GM18498 (cell line): ENCODE measurements around the gene SKAP1.

Experiments used
- ATAC-seq: cut with Tn5 transposase; IDR thresholded peaks from one replicate; pipeline ENCODE4 v1.9.1; 2021; ENCODE audit warnings: mild to moderate bottlenecking, moderate library complexity; ENCODE audit not compliant: unreplicated experiment

The SKAP1 gene

DNA sequence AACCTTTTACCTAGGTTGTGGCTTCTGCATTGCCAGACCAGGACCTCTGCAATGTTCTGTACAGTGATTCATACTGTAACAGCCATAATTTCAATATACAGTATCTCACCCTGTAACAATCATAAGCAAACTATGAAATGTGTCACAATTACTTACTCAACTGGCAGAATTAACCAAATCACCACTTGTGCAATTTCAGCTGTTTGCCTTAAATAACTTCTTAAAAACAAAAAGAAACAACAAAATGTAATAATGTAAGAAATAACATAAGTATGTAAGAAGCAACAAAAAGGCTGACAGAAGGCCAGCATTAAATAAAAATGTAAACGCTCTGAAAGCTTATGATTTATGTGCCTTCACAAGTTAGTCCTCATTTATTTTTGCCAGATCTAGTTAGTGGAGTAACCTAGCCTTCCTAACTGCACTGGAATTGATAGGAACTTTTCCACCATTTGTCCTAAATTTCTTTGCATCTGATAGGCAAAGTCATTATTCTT, 96.9 kb downstream of the SKAP1 start:
- ATAC-seq: no peak

DNA sequence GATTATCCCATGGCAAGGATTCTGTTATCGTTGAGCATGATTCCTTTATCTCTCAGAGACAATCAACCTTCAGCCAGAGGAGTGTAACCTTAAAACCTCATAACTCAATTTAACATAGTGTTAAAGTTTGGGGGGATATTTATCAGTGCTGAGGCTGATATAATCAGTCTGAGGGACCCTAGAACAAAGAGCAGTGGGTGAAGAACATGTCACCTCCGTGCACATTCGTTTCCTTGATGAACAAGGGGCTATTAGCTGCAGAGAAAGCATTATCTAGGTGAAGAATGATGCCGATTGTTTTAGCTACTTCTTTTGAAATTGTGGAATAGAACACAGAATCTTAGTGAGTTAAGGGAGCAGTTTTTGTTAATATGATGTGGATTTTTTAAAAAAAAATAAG, 99.1 kb downstream of the SKAP1 start:
- no peak for ATAC-seq

DNA sequence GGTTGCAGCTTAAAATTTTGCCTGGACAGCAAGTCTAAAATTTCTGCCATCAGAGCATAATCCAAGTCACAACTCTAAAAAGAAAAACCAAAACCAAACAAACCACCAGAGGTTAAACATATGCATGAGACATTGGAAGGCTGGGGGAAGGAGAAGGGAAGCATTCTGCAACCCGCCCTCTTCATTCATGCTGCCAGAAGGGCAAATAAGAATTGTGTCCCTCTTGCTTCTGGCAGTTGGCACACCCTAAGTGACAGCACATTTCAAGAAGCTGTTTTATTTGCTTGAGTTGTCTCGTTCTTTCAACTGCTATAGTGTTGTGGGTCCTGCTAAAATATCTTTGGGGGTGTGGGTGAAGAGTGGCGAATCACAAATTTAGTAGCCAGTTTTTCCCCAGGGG, 99.6 kb downstream of the SKAP1 start:
- no peak for ATAC-seq

DNA sequence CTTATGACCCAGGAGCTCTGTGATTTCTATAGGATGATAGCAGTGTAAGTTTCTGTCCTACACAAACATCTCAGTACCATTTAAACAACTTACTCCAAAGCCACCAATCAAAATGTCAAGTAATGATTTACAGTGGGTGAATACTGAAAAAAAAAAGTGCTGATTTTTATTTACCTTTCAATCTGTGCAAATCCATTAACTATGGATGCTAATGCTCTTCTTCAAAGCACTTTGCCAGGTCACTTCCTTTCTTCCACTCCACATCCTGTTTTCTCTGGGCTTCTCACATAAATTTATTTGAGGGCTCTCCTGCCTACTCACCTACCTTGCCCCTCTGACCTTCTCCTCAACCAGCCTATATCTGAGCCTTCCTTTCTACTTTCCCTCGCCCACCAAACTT, 101.6 kb downstream of the SKAP1 start:
- no peak for ATAC-seq

DNA sequence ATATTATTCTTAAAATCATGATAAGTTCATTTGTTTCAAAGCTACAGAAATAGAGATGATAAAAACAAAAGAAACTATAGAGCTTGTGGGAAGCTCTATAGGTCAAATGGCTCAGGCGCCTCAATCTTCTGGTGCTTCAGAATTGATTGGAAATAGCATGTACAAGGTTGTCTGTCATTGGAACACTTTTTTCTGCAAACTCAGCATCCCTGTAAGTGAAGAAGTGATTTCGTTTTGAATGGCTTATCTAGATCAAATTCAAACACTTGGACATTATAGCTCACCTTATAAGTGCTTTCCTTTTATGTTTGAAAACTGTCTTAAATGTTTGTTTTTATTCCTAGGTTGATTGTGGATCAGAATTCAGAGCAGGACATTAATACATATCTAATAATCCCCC, 103.7 kb downstream of the SKAP1 start:
- no peak for ATAC-seq

DNA sequence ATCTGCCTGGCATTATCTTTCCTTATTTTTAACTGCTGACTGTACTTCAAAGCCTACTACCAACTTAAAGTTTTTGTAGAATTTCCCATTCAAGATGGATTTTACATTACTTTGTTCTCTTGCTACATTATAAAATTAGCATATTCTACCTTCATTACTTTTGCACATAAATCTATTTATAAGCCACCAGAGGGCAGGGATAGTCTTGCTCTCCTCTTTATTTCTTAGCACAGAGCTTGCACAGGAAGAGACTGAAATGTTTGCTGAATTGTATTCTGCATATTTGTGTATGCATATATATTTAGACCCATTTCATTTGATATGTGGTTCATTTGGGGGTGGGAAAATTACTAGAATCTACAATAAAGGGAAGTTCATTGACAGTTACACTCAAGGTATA, 108.0 kb downstream of the SKAP1 start:
- no peak for ATAC-seq

DNA sequence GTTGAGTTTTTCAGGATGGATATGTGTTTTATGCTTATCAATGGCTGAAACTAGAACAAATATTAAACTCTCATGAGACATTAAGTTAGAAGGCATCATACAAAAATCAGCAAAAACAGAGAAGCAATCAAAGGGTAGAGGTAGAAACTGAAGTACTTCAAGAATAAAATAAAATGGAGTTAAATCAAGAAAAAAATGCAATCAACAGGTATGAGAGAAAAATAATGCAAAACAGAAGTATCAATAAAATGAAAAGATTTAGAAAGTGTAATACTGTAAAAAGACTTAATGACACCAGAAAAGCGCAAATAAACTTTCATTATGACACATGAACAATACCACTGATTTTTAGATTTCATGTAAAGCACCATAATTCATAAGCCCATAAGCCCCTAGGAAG, 112.3 kb downstream of the SKAP1 start:
- no peak for ATAC-seq

DNA sequence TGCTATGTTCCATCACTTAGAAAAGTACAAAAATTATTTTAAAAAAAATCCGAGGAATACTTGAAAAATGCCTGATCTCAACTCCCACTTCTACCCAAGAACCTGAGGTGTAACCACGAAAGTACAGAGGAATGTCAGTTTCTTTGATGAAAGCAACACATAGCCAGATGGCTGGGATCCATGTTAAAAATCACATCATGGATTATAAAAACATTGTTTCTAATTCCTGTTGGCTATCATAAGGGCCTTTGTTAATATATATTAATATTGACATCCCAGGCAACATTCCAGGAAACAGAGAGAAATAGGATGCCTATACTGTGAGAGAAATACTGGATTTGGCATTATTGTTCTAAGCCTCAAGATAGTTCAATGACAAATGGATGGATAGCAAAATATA, 115.3 kb downstream of the SKAP1 start:
- ATAC-seq: no peak

DNA sequence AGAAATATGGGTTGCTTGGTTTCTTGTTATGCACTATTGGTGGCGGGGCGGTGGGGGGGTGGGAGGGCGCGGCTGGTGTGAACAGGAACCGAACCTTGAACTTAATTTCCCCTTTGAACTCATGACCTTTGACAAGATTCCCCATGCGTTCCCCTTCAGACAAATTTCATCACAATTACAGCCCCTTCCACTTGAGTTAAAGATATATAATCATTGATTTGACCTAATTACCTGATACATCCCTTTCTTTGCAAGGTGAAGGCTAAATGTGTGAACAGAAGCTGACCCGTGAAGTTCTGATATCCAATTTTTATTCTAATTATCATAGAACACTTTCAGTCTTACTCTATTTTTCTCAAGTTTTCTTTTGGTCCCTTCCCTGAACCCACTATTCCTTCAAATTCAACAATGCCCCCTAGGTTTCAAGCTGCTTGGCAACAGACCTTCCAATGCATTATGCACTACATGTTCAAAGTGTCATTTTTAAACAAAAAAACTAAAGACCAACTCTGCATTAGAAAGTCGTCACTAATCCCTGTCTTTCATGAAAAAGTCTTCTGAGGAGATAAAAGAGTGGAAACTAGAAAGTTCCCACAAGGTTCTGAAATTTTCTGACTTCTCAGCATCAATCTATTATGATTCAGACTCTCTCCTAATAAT, 116.8 kb downstream of the SKAP1 start:
- no peak for ATAC-seq

DNA sequence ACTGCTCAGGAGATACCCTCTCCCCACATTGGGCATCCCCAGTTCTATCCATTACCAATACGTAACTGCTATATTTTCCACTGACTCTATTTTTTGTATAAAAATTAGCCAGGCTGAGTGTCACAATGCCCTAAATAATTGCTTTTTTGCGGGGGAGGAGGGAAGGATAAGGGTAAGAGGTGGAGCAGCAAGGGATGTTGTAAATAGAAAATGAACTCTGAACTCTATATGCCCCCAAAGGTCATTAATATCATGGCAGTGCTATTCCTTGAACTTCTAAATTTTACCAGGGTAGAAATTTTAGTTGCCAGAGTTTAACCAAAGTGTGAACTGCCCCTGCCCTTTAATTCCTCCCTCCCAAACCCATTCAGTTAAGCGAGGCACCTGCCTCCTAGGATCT, 118.7 kb downstream of the SKAP1 start:
- no peak for ATAC-seq

DNA sequence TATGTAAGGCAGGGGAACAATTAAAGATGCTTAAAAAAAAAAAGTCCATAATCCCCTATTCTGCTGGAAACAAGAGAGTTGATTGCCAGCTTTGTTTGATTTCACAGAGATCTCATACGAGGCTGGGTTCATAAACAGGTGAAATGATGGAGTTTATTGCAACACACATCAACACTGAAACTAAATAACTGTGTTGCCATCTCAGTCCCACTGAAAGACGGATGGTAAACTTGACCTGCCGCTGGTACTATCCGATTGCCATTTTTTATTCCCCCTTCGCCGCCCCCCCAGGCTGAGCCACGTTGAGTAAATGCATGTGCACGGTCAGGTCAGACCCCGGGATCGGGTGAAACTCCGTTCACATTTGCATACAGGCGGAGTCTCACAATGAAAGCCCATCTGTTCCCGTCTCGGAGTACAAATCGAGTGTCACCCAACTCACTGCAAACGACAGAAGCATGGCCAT, 119.2 kb downstream of the SKAP1 start:
- ATAC-seq: no peak

DNA sequence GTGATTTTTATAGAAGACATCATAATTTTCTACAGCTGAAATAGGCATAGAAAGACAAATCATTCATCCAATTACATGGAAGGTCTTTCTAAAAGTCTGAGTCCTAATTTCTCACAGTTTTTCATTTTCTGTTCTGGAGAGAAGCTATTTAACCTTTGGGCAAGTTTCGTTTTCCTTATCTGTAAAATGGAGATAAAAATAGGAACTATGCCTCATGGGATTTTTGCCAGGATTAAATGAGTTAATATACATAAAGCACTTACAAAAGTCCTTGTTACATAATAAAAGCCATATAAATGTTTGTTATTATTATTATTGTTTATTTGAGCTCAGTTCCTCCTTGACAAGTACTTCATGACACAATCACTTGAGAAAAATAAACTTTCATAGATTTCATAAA, 121.4 kb downstream of the SKAP1 start:
- no peak for ATAC-seq

DNA sequence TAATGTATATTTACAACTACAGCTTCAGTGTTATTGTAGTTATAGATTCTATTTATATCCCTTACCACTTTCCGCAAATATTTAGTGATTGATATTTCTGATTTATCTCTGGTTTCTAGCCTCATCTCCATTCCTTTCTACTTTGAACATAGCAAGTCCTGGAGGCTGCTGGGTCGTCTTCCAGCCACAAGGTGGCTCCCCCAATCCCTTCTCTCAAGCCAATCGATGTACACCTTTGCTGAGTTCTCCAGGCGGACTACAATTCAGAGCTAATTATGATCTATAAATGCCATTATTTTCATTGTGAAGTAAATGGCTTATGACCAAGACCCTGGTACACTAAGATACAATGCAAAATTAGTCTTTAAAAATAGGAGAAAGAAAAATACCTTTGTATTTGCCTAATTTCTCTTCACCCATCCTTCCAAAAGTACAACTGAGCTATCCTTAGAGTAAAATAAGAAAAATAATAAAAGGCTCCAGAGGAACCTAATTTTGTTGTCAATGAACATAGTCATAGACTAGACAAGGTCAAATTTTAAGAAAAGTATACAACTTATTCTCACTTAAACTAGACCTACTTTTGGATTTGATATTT, 122.1 kb downstream of the SKAP1 start:
- no peak for ATAC-seq

DNA sequence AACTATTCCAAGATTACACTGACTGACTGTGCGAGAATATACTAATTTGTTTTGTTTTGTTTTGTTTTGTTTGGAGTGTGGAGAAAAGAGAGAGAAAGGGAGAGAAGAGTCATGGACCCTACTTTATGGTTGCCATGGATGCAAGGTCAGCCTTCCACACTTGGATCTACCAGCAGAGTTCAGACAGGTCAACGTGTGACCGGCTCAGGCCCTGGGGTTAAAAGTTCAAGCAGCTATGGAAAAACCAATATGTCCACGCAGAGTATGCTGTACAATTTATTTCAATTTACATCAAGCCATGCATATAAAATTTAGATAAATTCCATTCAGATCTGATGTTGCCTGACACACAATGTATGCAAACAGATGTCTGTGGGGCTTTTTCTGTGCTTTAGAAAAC, 122.8 kb downstream of the SKAP1 start:
- no peak for ATAC-seq

DNA sequence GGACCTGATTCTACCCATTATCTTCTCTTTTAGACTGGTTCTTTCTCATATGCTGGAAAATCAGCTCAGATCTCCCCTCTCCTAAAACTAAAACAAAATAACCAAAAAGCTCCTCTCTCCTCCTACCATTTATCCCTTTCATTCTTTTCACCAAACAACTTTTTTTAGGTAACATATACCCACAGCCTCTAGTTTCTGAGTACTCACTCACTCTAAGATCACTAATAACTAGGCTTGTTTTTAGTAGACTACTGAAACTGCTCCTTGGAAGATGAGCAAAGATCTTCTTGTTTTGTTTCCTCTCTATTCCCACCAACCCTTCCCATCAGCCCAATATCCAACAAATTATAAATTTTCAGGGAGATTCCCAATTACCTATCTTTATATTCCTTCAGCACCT, 129.0 kb downstream of the SKAP1 start:
- ATAC-seq: no peak

DNA sequence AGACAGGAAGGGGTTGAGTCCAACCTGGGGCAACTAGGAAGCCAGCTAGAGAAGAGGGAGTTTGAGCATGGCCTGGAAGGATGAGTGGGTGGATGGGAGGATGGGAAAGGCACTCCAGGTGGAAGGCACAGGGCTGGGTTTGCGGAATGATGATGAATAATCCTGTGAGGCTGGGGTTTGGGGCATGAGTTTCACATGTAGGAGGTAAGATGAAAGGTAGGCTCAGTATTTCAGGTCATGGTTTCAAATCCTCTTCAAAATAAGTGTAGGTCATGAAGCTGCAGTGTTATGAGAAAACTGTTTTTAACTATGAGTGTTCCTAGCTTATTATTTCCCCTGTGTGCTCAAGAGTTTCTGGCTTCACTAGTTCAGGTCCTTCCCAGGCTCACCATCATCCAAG, 130.3 kb downstream of the SKAP1 start:
- peak; percentile 56 for ATAC-seq

DNA sequence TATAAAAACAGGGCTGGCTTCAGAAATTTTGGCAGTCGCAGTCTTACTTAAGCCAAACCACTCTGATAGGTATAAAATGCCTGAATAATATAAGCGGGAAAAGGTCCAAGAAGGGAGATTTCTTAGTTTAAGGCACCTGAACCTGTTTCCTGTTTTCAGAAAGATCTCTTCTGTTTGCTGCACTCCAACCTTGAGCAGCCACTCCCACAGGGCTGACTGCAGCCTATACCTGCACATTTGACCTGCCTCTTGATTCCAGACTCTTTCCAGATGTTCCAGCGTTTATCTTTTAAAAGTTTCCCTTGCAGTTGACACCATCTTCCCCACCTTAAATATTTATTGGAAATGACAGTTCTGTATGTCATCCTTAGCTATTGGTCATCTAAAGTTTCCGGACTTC, 132.2 kb downstream of the SKAP1 start:
- ATAC-seq: no peak

DNA sequence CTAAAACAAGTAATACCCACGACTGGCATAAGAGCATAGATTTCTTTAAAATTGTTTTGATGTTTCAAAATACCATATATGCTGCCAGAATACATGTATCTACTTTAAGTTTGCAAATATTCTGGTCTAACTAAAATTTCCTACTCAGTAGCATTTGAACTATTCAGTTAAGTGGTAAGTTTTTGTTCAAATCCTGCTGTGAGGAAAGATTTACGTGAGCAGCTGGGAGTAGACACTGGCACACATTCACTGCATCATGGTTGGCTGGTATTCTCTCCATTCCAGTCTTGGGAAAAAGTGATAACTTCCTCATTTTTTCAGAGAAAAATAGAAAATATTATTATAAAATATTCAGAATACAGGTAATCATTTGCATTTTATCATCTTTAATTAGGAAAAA, 133.6 kb downstream of the SKAP1 start:
- ATAC-seq: no peak

DNA sequence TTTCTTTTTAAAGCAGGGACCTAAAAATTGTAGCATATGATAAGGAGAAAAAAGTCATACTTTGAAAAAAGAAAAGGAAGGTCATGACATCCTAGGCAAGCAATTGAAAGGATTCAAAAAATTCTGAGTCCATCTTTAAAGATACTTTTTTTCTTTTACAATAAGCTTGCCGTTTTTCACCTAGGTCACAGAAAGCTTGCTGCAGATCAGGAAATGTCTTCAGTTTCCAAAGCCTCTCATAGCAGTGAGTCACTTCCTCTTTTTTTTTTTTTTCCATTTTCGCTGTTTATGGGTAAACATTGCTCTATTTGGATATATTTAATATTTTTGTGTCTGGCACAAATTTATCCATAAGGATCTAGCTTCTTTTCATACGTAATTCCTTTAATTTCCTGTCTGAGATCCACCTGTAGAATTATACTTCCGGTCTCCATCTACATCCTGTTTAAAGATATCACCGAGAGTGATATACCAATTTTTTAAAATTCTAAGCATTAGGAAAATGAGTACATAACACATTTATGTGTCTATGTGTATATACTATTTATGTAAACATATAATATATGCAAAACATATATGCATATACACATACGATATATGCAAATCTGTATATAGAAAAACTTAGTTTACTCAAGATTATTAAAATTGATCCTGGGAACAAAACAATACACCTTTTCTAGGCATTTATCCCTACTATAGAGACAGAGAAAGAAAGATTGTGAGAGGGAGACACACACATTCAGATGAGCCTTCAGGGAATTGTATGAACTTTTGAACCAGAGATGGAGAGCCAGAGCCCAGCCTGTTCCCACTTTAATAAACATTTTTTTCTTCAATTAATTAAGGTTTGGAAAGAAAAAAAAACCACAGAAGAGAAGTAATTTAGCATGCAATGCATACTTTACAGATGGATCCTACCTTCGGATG, 134.4 kb downstream of the SKAP1 start:
- no peak for ATAC-seq

DNA sequence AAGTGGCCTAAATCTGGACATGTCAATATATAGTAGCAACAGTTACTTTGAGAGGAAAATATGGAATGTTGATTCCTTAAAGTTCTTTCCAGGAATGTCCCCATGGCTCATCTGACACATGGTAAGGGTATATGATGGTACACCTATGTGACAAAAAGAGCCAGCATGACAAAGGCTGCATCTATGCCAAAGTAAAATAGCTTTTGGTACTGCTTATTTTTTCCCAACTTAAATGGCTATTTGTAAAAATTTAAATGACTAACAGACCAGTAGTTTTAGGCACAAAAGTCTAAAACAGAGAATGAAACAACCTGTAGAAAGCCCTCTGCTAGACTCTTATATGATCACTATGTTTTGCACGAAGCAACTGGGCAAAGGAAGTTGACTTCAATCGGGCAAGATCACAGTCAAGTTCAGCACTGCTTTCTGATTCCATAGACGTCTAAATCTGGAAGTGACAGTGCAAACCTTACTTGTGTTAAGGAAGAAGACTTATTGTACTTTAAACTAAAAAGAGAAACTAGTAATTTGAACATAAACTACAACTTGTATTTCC, 135.1 kb downstream of the SKAP1 start:
- peak; percentile 61 for ATAC-seq

DNA sequence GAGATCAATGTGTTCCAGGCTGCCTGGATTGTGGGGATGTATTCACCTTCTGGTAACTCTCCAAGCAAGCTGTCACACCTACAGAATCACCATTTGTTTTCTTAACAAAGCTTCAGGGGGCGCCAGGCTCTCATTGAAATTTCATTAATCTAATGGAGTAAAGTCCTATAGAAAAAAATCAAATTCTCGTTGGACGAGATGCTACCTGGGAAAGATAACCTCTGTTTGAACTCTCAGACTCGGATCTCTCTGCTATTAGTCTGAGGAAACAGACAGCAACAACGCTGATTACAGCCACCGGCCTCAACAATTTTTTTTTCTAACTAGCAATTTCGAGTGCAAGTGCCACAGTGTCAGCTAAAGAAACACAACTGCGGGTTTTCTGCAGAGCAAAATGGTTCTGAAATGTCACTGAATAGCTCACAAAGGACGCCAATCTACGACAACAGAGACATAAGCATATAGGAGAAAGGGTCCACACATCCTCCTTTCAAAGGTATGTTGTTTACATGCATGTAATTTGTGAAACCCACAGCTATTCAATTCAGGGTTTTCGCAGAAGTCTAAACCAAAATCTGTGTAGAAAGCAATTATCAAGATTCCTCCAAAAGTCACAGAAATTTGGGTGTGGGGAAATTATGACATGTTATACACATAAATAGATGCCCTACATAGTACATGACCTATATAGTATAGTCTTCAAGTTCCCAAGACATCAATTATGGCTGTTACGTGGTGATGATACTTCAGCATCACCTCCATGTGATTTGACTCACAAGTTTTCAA, 135.8 kb downstream of the SKAP1 start:
- ATAC-seq: no peak
